Uterus (tissue), 2 donors: ENCODE measurements around the gene SUCNR1.

Experiments used
- CTCF ChIP-seq, 4 experiments: fragments of 200-600 bp in 2 of 4; fragments of 450-650 bp in 2 of 4; sonication (generic) in 2 of 4; IDR thresholded peaks; one replicate each; pipeline ENCODE4 v1.5.1; 2016 to 2019; ENCODE audit warnings: antibody characterized with exemption in 4 of 4, mild to moderate bottlenecking in 2 of 4, moderate library complexity in 1 of 4
- POLR2A ChIP-seq, 2 donors: fragments of 450-650 bp; IDR thresholded peaks; one replicate each; pipeline ENCODE4 v1.6.1; 2016; ENCODE audit warnings: antibody characterized with exemption in 2 of 2, mild to moderate bottlenecking in 1 of 2, moderate library complexity in 1 of 2

- TF ChIP-seq POLR2A (IDR thresholded peaks at IDR 0.05) (no peak), CTCF (IDR thresholded peaks at IDR 0.05) (no peak)
Observed at GRCh38 chr3:151841801-151842200, 31.6 kb upstream of the SUCNR1 start.
